HepG2 (cell line): ENCODE measurements around the gene DNAJC28. TPM values are rescaled to one million over a fixed set of nuclear protein-coding genes. Genes with fewer than 3 reads are reported as not detected.

Source experiments
- ATF5 ChIP-seq: sonication (generic); formaldehyde crosslinking; IDR thresholded peaks from 2 replicates; pipeline ENCODE4 v1.4.0; 2020; ENCODE audit warnings: mild to moderate bottlenecking, low read depth, missing genetic modification reagents
- BHLHE40 ChIP-seq: IDR thresholded peaks from 2 replicates; pipeline ENCODE4 v1.6.1; 2011; ENCODE audit warnings: low read length, improper control_type of control experiment
- CENPBD1 ChIP-seq: sonication (generic); formaldehyde crosslinking; IDR thresholded peaks from 2 replicates; pipeline ENCODE4 v1.8.0; 2022; ENCODE audit warnings: missing genetic modification reagents, low read depth, mild to moderate bottlenecking, borderline replicate concordance
- FOXO1 ChIP-seq: sonication (generic); formaldehyde crosslinking; IDR thresholded peaks from 2 replicates; pipeline ENCODE4 v1.4.0; 2020; ENCODE audit warnings: missing genetic modification reagents
- GFI1 ChIP-seq: sonication (generic); formaldehyde crosslinking; IDR thresholded peaks from 2 replicates; pipeline ENCODE4 v1.5.0; 2020; ENCODE audit warnings: missing genetic modification reagents, mild to moderate bottlenecking, borderline replicate concordance
- GLI4 ChIP-seq: sonication (generic); formaldehyde crosslinking; IDR thresholded peaks from 2 replicates; pipeline ENCODE4 v1.5.1; 2020; ENCODE audit warnings: missing genetic modification reagents, mild to moderate bottlenecking, moderate library complexity, borderline replicate concordance
- HOMEZ ChIP-seq: IDR thresholded peaks from 2 replicates; pipeline ENCODE4 v1.6.1; 2016; ENCODE audit warnings: low read depth
- MXI1 ChIP-seq: IDR thresholded peaks from 3 replicates; pipeline ENCODE4 v1.6.1; 2012; ENCODE audit warnings: low read depth, low read length, inconsistent platforms, borderline replicate concordance
- MZF1 ChIP-seq: sonication (generic); formaldehyde crosslinking; IDR thresholded peaks from 2 replicates; pipeline ENCODE4 v1.8.1; 2023; ENCODE audit warnings: mild to moderate bottlenecking, missing genetic modification reagents, borderline replicate concordance
- PCBP1 ChIP-seq: fragments of 200-400 bp; formaldehyde crosslinking; IDR thresholded peaks from 2 replicates; pipeline ENCODE4 v1.6.1; 2017; ENCODE audit warnings: mild to moderate bottlenecking, low read depth, low read length, borderline replicate concordance
- SMAD1 ChIP-seq: sonication (generic); formaldehyde crosslinking; IDR thresholded peaks from 2 replicates; pipeline ENCODE4 v1.4.0; 2020; ENCODE audit warnings: missing genetic modification reagents, low read depth, mild to moderate bottlenecking, borderline replicate concordance
- SOX5 ChIP-seq: IDR thresholded peaks from 2 replicates; pipeline ENCODE4 v1.6.1; 2016; ENCODE audit warnings: borderline replicate concordance
- SRF ChIP-seq: IDR thresholded peaks from 2 replicates; pipeline ENCODE4 v1.6.1; 2011; ENCODE audit warnings: mild to moderate bottlenecking, low read depth, low read length, moderate library complexity
- ZNF101 ChIP-seq: sonication (generic); formaldehyde crosslinking; IDR thresholded peaks from 2 replicates; pipeline ENCODE4 v1.4.0; 2020; ENCODE audit warnings: mild to moderate bottlenecking, low read depth, missing genetic modification reagents, borderline replicate concordance
- ZNF17 ChIP-seq: sonication (generic); formaldehyde crosslinking; IDR thresholded peaks from 2 replicates; pipeline ENCODE4 v1.5.0; 2020; ENCODE audit warnings: mild to moderate bottlenecking, missing genetic modification reagents
- ZNF672 ChIP-seq: sonication (generic); formaldehyde crosslinking; IDR thresholded peaks from 2 replicates; pipeline ENCODE4 v1.8.1; 2022; ENCODE audit warnings: missing genetic modification reagents
- ZNF768 ChIP-seq: sonication (generic); formaldehyde crosslinking; IDR thresholded peaks from 2 replicates; pipeline ENCODE4 v1.4.0; 2020; ENCODE audit warnings: missing genetic modification reagents
- ZNF776 ChIP-seq: sonication (generic); formaldehyde crosslinking; IDR thresholded peaks from 2 replicates; pipeline ENCODE4 v1.4.0; 2020; ENCODE audit warnings: mild to moderate bottlenecking, missing genetic modification reagents
- ZNF782 ChIP-seq: sonication (generic); formaldehyde crosslinking; IDR thresholded peaks from 2 replicates; pipeline ENCODE4 v1.4.0; 2020; ENCODE audit warnings: missing genetic modification reagents, mild to moderate bottlenecking, borderline replicate concordance
- polyA plus RNA-seq, 8 experiments: library from polyadenylated mRNA; depleted of rRNA in 3 of 8; stranded (reverse) in 7 of 8; unstranded in 1 of 8; fragments of >200 nt; fragmentation: Illumina TruSeq in 4 of 8; extraction: Trizol in 4 of 8; gene quantifications; 2 replicates each; pipeline versions ENCODE4 v1.2.1 to v1.2.3, GENCODE V29; 2011 to 2016; ENCODE audit warnings: low read depth in 4 of 8, missing spikeins in 1 of 8, mixed read lengths in 1 of 8; ENCODE audit not compliant: insufficient read depth in 1 of 8
- total RNA-seq, 5 experiments: library from RNA; depleted of rRNA; stranded (reverse); fragments of >200 nt; fragmentation: Illumina TruSeq; extraction: Trizol; gene quantifications; 2 replicates each; pipeline ENCODE4 v1.2.3, GENCODE V29; 2016; ENCODE audit warnings: low read depth in 1 of 5
- TF ChIP-seq, protein P1 (sequence below), 2 experiments: sonication (generic) in 1 of 2; formaldehyde crosslinking in 1 of 2; IDR thresholded peaks; 2 replicates each; pipeline versions ENCODE4 v1.6.1 to v1.9.0; 2014 to 2022; ENCODE audit warnings: antibody characterized with exemption in 1 of 2, borderline replicate concordance in 1 of 2, inconsistent platforms in 1 of 2, low read depth in 1 of 2, missing genetic modification reagents in 1 of 2

Gene DNAJC28
- total and polyA plus RNA-seq, 2 of the 13 experiments (the other 11 are each of a cell fraction or from before 2014, with no cell fraction given), result 1.5 to 3.3 TPM

DNA sequence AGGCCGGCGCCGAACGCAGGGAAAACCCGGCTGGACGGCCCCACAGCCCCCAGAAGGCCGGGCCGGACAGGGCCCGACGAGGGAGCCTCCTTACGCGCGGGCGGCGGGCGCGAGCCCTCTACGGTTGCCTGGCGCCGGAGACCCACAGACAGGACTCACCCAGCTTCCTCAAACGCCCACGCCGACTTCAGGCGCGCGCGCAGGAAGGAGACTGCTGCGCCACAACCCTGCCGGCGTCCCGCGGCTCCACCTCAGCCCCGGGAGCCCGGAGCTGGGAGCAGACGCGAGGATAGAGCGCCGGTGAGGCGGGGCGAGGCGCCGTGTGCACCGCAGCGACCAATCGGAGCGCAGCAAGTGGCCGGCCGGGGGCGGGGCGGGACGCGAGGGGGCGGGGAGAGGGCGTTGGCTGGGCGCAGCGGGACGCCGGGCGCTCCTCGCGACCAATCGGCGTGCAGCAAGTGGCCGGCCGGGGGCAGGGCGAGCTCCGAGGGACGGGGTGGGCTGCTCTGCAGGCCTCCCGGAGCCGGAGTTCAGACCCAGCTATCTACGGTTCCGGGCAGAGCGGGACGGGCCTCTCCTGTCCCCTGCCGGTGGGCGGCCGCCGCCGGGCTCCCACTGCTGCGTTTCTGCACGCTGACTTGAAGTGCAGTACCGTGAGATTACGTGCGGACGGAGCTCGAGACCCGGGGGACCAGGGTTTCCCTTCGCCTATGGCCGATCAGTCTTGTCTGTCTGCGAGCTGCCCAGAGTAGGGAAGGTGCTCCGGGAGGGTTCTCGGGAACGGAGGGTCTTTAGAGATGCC lies 11.6 kb downstream of the DNAJC28 start, which contains the start of gene TMEM50B (continued):
- TF ChIP-seq, protein P1, sequence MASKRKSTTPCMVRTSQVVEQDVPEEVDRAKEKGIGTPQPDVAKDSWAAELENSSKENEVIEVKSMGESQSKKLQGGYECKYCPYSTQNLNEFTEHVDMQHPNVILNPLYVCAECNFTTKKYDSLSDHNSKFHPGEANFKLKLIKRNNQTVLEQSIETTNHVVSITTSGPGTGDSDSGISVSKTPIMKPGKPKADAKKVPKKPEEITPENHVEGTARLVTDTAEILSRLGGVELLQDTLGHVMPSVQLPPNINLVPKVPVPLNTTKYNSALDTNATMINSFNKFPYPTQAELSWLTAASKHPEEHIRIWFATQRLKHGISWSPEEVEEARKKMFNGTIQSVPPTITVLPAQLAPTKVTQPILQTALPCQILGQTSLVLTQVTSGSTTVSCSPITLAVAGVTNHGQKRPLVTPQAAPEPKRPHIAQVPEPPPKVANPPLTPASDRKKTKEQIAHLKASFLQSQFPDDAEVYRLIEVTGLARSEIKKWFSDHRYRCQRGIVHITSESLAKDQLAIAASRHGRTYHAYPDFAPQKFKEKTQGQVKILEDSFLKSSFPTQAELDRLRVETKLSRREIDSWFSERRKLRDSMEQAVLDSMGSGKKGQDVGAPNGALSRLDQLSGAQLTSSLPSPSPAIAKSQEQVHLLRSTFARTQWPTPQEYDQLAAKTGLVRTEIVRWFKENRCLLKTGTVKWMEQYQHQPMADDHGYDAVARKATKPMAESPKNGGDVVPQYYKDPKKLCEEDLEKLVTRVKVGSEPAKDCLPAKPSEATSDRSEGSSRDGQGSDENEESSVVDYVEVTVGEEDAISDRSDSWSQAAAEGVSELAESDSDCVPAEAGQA (IDR thresholded peaks at IDR 0.05; ENCODE audit: low read depth), result peak; percentile 32; the same call in 1 of the 2 replicates
- TF ChIP-seq, protein P1 (CRISPR knock-in tag; IDR thresholded peaks at IDR 0.05; ENCODE audit: borderline replicate concordance), result peak; percentile 77; the same call in 1 of the 2 replicates
- TF ChIP-seq SOX5 (CRISPR knock-in tag), result no peak
- no peak for TF ChIP-seq ZNF776 (CRISPR knock-in tag)
- TF ChIP-seq ATF5 (CRISPR knock-in tag), result no peak
- no peak; the same call in 1 of the 2 replicates for TF ChIP-seq ZNF782 (CRISPR knock-in tag)
- TF ChIP-seq CENPBD1 (CRISPR knock-in tag), result no peak
- TF ChIP-seq SMAD1 (CRISPR knock-in tag), result peak; percentile 33; the same call in 1 of the 2 replicates
- TF ChIP-seq HOMEZ, result 0 out of 2 replicates have a peak, but pooled peaks have one; percentile 9
- TF ChIP-seq BHLHE40, result no peak
- TF ChIP-seq FOXO1 (CRISPR knock-in tag), result no peak
- no peak for TF ChIP-seq PCBP1
- TF ChIP-seq ZNF101 (CRISPR knock-in tag), result no peak
- TF ChIP-seq MXI1, result peak; percentile 58; the same call in 1 of the 3 replicates
- no peak for TF ChIP-seq MZF1
- TF ChIP-seq ZNF672, result peak; percentile 47; the same call in 1 of the 2 replicates
- 0 out of 2 replicates have a peak, but pooled peaks have one; percentile 30 for TF ChIP-seq GFI1 (CRISPR knock-in tag)
- TF ChIP-seq SRF, result no peak
- TF ChIP-seq GLI4 (CRISPR knock-in tag), result no peak
- TF ChIP-seq ZNF17 (CRISPR knock-in tag), result no peak
- TF ChIP-seq ZNF768 (CRISPR knock-in tag), result peak; percentile 1; the same call in 1 of the 2 replicates
